GM20431 (cell line): ENCODE measurements around the gene MAP7.

ENCODE experiments used
- in situ Hi-C: fragments of 300-500 bp; cut with MseI, MboI; formaldehyde crosslinking; loops from one replicate; pipeline ENCODE4 v1.15.0; 2020; ENCODE audit warnings: low sequenced_read_pairs; ENCODE audit not compliant: unreplicated experiment

The MAP7 gene

DNA sequence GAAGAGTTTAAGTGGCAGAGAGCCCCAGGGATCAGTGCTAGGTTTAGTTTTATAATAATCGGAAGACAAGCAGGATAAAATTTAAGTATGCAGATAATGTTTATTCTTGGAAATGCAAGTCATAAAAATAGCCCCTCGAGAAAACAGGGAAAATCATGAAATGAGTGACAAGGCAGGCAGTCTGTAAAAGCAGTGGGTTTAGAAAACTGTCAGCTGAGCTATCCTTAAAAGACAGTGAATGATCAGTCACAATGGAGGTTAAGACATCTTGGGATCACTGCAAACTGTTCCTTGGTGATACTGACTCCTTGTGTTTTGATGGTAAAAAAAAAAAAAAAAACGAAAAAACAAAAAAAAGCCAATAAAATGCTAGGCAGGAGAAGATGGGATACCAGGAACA is 199.3 kb downstream of the MAP7 start:
- in situ Hi-C loops = no loop called here

DNA sequence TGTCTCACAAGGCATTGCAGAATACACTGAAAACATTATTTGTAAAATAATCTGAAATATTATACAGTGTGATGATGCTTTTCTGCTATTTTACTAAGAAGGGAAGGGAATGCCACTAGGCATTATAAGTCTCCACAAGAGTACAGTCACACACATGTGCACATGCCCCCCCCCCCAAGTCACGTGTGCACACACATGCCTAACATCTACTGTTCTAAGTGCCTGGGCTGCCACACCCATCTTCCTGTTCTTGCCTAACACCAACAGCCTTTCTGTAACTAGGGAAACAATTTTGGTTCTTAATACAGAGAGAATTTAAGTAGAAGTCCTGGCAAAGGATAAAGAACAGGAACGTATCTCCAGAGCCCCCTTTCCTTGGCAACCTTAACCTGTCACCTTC is 202.4 kb downstream of the MAP7 start:
- in situ Hi-C loops = no loop called here

DNA sequence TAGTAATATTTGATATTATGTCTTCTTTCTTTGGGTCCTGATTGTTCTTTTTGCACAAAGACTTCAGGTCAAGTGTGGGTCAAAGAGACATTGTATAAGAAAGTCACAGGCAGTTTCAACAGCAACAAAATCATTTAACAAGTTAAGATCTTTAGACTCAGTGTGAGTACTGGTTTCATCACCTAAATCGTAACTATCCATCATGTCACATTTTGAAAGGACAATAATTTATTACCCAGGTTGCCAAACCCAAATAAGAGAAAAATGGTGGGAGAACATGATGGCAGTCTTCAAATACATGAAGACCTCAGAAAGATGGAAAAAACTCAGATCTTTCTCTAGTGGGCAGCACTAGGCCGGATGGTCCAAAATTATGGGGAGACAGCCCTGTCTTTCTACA is 205.1 kb downstream of the MAP7 start:
- in situ Hi-C loops = no loop called here

DNA sequence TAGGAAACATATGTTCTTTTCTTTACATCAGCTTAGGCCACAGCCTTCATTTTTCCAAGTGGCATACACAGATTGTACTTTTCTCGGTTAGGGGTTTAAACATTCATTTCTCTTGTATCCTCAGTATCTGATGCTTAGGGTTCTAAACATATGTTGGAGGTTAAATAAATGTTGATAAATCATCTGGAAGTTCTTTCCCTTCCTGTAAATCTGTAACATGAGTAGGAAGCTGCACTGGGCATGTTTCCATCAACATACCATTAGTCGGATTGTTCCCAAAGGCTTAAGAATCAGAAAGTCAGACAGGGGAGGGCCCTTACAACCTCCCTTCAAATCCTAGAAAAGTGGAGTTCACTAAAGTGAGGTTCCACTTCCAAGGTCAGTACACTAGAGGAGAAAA is 205.8 kb downstream of the MAP7 start:
- in situ Hi-C loops = no loop called here

DNA sequence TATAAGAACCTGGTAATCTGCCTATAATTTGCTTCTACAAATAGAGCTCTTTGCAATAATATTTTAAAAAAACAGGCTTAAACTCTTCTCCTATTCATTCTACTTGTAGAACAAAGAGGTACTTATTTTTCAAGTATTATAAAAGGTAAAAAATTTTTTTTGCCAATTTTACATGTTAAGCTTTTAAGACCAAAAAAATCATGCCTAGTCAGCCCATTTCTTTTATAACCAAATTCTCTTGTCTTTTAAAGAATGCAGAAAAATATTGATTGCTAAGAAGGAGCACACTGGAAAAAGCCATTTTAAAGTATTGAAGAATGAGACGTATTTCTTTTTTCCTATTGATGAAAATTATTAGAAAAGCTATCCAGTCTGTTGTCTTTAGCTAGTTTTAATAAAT is 206.5 kb downstream of the MAP7 start:
- in situ Hi-C loops = no loop called here

DNA sequence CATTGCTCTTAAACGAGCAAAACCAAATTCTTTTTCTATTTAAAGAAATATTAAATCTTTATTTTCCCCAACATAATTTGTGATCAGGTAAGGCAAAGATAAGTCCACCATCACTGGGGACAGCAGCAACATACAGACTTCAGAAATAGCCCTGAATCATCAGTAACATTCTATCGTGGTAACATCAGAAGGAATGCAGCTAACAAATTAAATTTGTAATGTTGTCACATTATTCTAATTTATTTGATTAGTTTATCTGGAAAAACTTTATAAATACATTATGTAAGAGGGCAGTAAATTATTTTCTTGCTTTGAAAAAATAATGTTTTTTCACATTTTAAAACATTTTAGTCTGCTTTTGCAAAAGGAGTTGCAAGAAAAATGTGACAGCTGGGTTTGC is 206.9 kb downstream of the MAP7 start:
- in situ Hi-C loops = no loop called here

DNA sequence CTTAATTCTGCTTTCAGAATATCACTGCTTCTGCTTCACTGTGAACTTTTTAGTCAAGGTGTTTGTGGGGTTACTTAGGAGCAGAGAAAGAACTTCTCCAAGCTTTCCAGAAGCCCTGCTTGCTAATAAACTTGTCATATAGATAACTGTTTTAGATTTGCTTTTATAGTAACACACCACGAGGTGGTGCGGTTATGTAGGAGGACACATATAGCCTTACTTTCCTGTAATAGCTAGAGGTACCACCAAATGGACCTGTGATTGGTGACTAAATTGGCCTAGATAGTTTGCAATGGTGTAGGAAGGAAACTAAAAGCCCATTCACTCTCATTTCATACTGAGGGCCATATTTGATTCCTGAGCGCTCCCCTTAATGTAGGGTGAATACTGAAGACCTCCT is 208.3 kb downstream of the MAP7 start:
- in situ Hi-C loops = no loop called here

DNA sequence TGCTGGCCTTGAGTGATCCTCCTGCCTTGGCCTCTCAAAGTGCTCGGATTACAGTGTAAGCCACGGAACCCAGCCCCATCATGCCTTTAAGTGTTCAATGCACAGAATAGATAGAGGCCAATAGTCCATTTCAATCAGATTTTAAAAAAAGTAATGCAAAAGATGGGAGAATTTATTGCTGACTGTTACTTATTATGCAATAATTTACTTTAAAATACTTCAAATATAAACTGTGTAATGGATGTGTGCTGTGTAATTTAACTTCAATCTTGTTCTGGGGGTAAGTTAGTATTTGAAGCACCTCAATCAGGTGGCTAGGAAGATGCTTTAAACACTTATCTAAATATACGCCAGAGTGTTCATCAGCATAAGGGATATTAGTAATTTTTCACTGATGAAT is 208.9 kb downstream of the MAP7 start:
- in situ Hi-C loops = no loop called here

DNA sequence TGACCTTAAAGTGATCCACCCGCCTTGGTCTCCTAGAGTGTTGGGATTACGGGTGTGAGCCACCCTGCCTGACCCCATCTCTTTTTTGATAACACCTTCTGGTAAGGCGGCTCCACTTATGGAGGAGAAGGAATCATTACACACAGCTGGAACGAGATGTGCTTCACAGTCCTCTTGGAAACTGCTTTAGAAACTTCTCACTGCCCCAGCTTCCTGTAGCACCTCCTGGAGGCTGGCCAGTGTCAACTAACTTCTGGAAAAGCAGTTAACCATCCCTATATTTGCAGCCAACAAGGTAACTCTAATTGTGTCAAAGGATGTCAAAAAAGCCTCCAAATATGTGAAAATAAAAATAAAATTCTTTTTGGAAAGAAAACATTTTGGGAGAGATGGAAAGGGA is 211.7 kb downstream of the MAP7 start:
- in situ Hi-C loops = no loop called here

DNA sequence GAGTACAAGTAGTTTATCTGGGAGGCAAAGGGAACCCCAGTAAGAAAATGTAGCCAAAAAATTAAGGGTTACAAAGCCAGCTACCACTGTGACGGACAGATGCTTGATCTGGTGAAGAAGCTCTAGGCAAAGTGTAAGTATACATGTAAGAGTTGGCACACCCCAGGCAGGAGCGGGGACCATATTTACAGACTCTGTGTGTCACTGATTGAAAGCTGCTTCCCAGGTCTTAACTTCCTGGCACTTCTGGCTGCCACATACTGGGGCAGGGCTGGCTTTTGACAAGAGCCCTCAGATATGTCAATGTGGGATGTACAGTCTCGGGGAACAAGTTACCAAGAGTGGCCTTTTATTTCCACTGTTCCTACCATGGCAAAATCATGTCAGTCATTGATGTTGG is 212.6 kb downstream of the MAP7 start:
- in situ Hi-C loops = no loop called here

DNA sequence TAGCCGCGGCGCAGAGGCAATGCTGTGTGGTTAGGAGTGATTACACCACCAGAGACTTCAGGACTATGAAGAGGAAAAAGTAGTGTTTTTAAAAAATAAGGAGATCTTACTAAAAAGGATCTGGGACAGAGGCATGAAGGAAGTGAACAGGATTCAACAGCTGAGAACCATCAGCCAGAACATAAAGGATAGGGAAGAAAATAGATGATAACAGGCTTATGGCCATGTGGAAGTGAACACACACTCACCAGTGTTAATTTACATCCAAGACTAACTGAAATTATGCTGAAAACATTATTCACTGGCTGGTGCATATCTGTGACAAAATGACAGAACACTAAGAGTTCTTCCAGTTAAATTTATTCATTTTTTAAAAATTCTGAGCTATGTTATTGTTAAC is 213.1 kb downstream of the MAP7 start:
- in situ Hi-C loops = no loop called here

DNA sequence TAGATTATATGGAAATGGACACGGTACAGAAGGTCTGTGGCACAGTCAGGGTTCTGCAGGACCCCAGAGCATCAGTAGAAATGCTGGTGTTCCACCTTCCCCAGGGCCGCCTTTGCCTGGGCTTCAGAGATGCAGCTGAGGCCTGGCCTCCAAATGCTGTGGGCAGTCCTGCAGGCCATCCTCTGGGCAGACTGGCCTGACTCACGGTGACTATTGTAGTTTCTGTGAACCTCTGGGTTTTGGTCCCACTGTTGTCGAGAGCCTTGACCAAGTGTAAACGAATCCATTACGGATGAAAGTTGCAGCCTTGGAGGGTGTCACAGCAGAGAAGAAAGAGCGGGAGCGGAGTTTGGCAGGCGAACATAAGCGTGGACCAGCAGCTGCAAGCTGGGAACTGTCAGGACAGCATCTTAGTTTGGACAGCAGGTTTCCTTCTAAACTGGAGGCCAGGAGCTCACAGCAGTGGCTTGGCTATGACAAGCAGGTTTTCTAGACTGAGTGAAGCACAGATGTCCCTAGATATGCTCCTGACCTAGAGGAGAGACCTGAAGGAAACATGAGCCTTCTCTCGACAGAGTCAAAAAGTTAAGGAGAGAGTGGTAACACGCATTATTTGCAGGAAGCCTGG is 214.4 kb downstream of the MAP7 start:
- in situ Hi-C loops = no loop called here

DNA sequence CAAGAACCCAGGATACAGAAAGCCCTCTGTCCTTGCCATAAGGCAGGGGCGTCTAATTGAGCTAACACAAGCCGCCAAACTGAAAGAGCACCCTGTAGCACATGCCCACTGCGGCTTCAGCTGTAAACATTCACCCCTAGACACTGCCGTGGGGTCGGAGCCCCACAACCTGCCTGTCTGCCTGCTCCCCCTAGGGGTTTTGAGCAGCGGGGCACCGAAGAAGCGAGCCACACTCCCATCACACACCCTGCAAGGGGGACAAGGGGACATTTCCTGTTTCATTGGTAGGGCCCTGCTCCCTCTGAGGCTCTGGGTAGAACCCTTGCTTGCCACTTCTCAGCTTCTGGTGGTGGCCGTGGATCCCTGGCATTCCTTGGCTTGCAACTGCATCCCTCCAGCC is 215.4 kb downstream of the MAP7 start:
- in situ Hi-C loops = no loop called here

DNA sequence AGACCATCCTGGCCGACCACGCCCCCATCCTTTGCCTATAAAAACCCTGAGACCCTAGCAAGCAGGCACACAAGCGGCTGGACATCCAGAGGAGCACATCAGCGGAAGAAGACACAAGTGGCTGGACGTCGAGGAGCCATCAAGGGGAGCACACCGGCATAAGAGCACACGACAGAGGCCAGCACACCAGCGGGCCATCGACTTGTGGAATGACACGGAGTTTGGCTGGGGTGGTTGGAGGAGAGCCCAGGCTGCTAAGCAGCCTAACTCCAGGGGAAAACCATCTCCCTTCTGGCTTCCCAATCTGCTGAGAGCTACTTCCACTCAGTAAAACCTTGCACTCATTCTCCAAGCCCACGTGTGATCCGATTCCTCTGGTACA is 215.8 kb downstream of the MAP7 start:
- in situ Hi-C loops = no loop called here

DNA sequence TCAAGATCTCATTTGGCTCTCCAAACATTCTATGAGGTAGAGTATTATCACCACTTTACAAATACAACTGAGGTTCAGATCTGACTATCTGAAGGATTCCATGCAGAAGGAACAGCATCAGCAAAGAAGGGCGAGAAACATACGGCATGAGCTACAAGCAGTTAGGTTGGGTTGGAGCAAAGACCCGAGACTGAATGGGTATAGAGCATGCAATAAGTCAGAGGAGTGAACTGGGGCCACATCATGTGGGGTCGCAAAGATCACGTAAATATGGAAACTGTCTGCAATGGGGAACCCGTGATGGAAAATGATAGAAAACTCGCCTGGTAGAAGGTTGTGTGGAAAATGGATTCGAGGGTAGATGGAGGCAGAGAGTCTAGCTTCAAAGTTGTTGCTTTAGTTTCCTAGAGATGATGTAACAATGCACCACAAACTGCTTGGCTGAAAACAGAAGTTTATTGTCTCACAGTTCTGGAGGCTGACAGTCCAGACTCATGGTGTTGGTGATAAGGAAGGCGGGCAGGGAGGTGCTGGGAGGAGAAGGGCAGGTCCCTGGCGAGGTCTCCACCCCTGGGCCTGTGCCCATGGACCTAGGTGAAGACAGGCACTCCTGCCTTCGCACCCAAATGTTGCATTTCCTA is 216.3 kb downstream of the MAP7 start:
- in situ Hi-C loops = no loop called here

DNA sequence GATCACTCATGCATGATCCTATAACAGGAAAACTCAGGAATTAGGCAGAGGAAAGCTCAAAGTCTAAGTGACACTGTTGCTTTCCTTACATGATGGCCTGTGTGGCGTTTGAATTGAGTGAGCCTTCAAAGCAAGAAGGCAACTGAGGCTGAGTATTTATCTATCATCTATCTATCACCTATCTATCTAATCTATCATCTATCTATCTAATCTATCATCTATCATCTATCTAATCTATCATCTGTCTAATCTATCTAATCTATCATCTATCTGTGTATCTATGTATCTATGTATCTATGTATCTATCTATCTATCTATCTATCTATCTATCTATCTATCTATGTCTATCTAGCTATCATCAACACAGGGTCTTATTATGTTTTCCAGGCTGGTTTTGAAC is 218.8 kb downstream of the MAP7 start:
- in situ Hi-C loops = no loop called here

DNA sequence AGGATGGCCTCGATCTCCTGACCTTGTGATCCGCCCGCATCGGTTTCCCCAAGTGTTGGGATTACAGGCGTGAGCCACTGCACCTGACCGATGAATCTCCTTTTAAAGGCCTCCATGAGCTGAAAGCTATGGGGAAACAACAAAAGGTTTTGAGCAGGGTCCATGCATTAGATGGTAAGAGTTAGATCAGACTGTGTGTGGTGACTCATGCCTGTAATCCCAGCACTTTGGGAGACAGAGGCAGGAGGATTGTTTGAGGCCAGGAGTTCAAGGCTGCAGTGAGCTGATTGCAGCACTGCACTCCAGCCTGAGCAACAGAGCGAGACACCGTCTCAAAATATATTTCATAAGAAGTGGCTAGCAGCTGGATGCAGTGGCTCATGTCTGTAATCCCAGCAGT is 219.6 kb downstream of the MAP7 start:
- in situ Hi-C loops = no loop called here

DNA sequence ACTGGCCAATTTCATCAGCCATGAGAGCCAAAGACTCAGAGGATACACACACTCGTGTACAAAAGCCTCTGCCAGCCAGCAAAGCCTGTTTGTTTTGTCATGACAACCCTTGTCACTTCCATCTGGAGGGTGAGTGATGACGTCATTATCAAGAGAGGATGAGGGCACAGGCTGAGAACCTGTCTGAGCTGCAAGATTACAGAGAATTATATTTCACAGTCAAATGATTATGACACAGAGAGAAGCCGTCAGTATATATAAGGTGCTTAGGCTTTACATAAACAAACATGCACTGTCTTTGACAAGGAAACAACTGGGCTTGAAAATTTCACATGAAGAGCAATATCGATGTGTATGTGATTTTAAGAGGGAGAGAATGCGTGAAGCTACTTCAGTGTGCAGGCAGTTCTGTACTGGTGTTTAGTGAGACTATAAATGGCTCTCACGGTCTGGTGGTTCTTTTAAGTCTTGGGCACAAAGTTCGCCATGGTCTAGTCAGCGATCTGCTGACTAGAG is 224.1 kb downstream of the MAP7 start:
- in situ Hi-C loops = no loop called here

DNA sequence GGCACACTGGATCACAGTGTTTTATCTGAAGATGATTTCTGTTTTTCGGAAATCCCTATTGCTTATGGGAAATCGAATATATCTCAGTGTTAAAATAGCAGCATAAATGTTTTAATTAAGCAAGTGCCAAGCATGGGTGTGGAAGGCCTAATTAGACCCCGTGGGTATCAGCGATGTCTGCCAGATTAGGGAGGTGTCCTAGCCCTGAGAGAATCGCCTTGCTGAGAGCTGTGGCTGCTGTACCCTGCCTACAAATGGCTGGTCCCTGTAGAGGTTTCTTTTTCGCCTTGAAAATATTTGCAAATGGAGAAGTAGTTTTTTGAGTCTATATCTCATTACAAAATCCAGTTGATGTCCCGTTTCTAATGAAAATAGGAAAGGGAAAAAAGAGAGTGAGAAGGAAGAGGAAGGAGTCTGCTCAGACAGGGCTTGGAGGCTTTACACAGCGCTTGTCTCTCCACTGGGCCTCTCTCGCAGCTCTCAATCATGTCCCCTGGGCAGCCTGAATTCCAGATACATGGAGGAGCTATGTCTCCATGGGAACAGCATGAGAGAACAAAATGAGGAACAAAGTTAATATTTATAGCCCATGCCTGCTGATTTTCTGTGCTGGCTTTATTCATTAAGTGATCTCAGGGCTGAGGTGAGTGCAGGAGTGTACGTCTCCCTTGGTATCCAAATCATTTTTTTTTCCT is 225.4 kb downstream of the MAP7 start:
- in situ Hi-C loops = no loop called here

DNA sequence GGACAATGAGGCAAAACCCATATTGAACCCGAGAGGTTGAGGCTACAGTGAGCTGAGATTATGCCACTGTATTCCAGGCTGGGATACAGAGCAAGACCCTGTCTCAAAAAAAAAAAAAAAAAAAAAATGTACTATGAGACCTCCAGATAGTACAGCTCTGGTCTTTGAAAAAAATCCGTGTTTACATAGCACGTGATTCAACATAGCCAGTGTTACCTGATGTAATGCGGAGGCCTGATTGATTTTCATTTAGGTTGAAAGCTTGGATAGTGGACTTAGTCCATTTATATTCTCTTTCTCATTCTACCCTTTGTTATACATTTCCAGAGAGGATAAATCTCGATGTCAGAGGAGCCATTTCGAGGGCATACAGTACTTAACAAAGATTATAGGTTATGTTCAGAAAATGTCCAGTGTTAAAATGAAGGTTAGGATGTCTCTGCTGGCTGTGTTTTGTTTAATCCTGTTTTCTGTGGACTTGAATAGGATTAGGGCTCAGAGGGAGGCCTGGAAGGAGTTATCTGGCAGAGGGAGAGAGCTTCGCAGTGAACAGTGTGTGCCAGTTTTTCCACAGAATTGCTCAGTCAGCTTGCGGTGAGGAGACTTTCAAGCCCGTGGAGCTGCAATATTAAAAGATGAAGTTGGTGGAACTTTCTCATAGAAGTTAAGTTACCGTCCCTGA is 226.7 kb downstream of the MAP7 start:
- in situ Hi-C loops = no loop called here

DNA sequence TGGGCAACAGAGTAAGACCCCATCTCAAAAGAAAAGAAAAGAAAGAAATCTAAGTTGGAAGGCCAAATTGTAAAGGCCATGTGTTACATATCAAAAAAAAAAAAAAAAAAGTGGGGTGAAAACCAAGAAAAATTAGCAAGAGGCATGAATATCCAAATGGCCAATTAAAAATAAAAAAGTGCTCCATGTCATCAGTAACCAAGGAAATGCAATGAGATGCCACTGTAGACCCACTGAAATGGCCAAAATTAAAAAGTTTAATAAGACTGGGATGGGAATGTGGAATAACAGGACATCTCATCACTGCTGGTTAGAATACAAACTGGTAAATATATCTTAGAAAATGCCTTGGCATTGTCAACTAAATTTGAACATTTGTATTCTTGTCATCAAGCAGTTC is 230.5 kb downstream of the MAP7 start:
- in situ Hi-C loops = no loop called here
